GOT3 (cell line): ENCODE results near the gene EPHX1.
"Not testable (repeated sequence)": the region's sequence is repeated elsewhere in the genome, so short reads cannot be mapped to it uniquely, and the experiment has no call there.

ENCODE experiments used
- DNase-seq: peaks from one replicate; lab custom pipeline; 2025; ENCODE audit warnings: mixed read lengths; lab: John Stamatoyannopoulos, UW

EPHX1 gene

GRCh38 chr1:225777583-225778336, 32.2 kb upstream of the EPHX1 start, which contains the start of gene SRP9:
TSS of gene SRP9 (plus strand) at chr1:225777826. CDS start at chr1:225777941, 115 bp downstream.
- DNase-seq, result peak; percentile 94

GRCh38 chr1:225778337-225778669, 31.6 kb upstream of the EPHX1 start:
- no peak for DNase-seq

- DNase-seq, result not testable (repeated sequence)
Observed at GRCh38 chr1:225779165-225779564, 30.8 kb upstream of the EPHX1 start.

- DNase-seq, result no peak
Observed at GRCh38 chr1:225780134-225780533, 29.8 kb upstream of the EPHX1 start.

GRCh38 chr1:225780630-225781029, 29.3 kb upstream of the EPHX1 start:
- no peak for DNase-seq

- not testable (repeated sequence) for DNase-seq
Observed at GRCh38 chr1:225789142-225789541, 20.8 kb upstream of the EPHX1 start.

GRCh38 chr1:225794954-225795353, 15.0 kb upstream of the EPHX1 start:
- no peak for DNase-seq

GRCh38 chr1:225796097-225796496, 13.8 kb upstream of the EPHX1 start:
- DNase-seq, result not testable (repeated sequence)

GRCh38 chr1:225801146-225801545, 8.8 kb upstream of the EPHX1 start:
- DNase-seq, result not testable (repeated sequence)

- no peak for DNase-seq
Observed at GRCh38 chr1:225806249-225806648, 3.7 kb upstream of the EPHX1 start.

- DNase-seq, result not testable (repeated sequence)
Observed at GRCh38 chr1:225806736-225807135, 3.2 kb upstream of the EPHX1 start.

- no peak for DNase-seq
Observed at GRCh38 chr1:225808136-225808535, 1.8 kb upstream of the EPHX1 start.

GRCh38 chr1:225810579-225811538, 935 bp downstream of the EPHX1 start:
- not testable (repeated sequence) for DNase-seq

- DNase-seq, result no peak
Observed at GRCh38 chr1:225811622-225812487, 1.9 kb downstream of the EPHX1 start.

- no peak for DNase-seq
Observed at GRCh38 chr1:225812488-225813213, 2.7 kb downstream of the EPHX1 start.

- DNase-seq, result no peak
Observed at GRCh38 chr1:225813214-225813964, 3.5 kb downstream of the EPHX1 start.

GRCh38 chr1:225814381-225814780, 4.5 kb downstream of the EPHX1 start:
- no peak for DNase-seq

GRCh38 chr1:225815090-225815489, 5.2 kb downstream of the EPHX1 start:
- DNase-seq, result not testable (repeated sequence)

GRCh38 chr1:225815526-225816178, 5.7 kb downstream of the EPHX1 start:
- DNase-seq, result no peak
